KMS-11 (cell line): ENCODE results near the gene PLXDC1.

Experiments
- H2AFZ ChIP-seq: fragments of 200-600 bp; sonication (generic); 2 replicates; pipeline ENCODE4 v1.6.1; 2016; ENCODE audit warnings: antibody characterized with exemption, mixed run types, low read depth
- H3K27ac ChIP-seq: fragments of 200-600 bp; sonication (generic); 2 replicates; pipeline ENCODE4 v1.6.1; 2016; ENCODE audit warnings: mild to moderate bottlenecking, mixed run types
- H3K27me3 ChIP-seq: fragments of 200-600 bp; sonication (generic); 2 replicates; pipeline ENCODE4 v1.6.1; 2017; ENCODE audit warnings: mild to moderate bottlenecking, low read depth, mixed run types, moderate library complexity; ENCODE audit not compliant: insufficient read depth
- H3K36me3 ChIP-seq: fragments of 200-600 bp; sonication (generic); 2 replicates; pipeline ENCODE4 v1.6.1; 2017; ENCODE audit warnings: mild to moderate bottlenecking, mixed run types; ENCODE audit not compliant: insufficient read depth
- H3K4me1 ChIP-seq: fragments of 200-600 bp; sonication (generic); 2 replicates; pipeline ENCODE4 v1.6.1; 2016; ENCODE audit warnings: mild to moderate bottlenecking, low read depth, mixed run types; ENCODE audit not compliant: poor library complexity, severe bottlenecking
- H3K4me2 ChIP-seq: fragments of 200-600 bp; sonication (generic); 2 replicates; pipeline ENCODE4 v1.7.0; 2016; ENCODE audit warnings: mild to moderate bottlenecking, mixed run types
- H3K4me3 ChIP-seq: fragments of 200-600 bp; sonication (generic); IDR thresholded peaks from 2 replicates; pipeline ENCODE4 v1.6.1; 2017; ENCODE audit warnings: low read depth, low read length, mixed read lengths; ENCODE audit not compliant: insufficient read depth
- H3K79me2 ChIP-seq: fragments of 200-600 bp; sonication (generic); 2 replicates; pipeline ENCODE4 v1.6.1; 2016; ENCODE audit warnings: low read depth, mixed run types; ENCODE audit not compliant: insufficient read depth
- H3K9ac ChIP-seq: fragments of 200-600 bp; sonication (generic); 2 replicates; pipeline ENCODE4 v1.6.1; 2016; ENCODE audit warnings: mild to moderate bottlenecking, mixed run types
- H4K20me1 ChIP-seq: fragments of 200-600 bp; sonication (generic); 2 replicates; pipeline ENCODE4 v1.6.1; 2016; ENCODE audit warnings: mild to moderate bottlenecking, mixed run types; ENCODE audit not compliant: insufficient read depth
- TF ChIP-seq, protein P1 (sequence below): fragments of 200-600 bp; sonication (generic); conservative IDR thresholded peaks from 2 replicates; pipeline ENCODE4 v1.6.1; 2017; ENCODE audit warnings: low read depth, mild to moderate bottlenecking, antibody characterized with exemption, low read length, moderate library complexity, mixed read lengths

The PLXDC1 gene

DNA sequence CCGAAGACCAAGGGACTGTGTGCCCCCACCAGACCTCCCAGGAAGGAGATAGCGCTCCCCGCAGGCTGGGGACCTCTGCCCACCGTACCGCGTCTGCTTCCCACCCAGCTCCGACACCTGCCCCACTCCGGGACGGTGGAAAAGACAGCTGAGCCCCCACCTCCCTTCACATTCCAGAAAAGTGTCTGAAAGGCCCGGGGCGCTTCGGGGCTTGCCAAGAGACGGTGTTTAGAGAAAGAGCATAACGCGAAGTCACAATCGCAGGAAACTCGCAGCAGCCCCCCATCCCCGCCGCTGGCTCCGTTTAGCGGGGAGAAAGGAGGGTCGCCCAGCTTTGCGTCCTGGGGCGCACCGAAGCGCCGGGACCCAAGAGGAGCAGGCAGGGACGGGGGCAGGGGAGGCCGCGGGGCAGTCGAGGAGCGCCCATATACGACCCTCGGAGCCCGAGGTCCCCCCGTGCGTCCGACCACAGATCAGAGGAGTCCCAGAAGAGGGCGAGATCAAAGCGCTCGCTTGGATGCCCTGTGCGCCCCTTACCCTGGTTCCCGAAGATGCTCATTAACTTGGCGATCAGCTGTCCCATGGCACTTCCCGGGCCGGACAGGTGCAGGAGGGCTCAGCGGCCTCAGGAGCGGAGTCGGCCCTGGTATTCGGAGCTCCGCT lies 13.9 kb upstream of the PLXDC1 start:
- Histone ChIP-seq H4K20me1 (no peaks in the 10 kb centered on the region), H2AFZ (peak overlapping the region; percentile 89), H3K9ac (peak overlapping the region; percentile 19; the same call in 1 of the 2 replicates), H3K4me3 (no peak overlapping the region), H3K27ac (no peak overlapping the region), H3K36me3 (no peaks in the 10 kb centered on the region), H3K4me1 (peaks cover 21% of the 10 kb centered on the region), H3K27me3 (no peaks in the 10 kb centered on the region), H3K4me2 (peak overlapping the region; percentile 71), H3K79me2 (no peaks in the 10 kb centered on the region)
- TF ChIP-seq, protein P1, sequence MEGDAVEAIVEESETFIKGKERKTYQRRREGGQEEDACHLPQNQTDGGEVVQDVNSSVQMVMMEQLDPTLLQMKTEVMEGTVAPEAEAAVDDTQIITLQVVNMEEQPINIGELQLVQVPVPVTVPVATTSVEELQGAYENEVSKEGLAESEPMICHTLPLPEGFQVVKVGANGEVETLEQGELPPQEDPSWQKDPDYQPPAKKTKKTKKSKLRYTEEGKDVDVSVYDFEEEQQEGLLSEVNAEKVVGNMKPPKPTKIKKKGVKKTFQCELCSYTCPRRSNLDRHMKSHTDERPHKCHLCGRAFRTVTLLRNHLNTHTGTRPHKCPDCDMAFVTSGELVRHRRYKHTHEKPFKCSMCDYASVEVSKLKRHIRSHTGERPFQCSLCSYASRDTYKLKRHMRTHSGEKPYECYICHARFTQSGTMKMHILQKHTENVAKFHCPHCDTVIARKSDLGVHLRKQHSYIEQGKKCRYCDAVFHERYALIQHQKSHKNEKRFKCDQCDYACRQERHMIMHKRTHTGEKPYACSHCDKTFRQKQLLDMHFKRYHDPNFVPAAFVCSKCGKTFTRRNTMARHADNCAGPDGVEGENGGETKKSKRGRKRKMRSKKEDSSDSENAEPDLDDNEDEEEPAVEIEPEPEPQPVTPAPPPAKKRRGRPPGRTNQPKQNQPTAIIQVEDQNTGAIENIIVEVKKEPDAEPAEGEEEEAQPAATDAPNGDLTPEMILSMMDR: no peak

DNA sequence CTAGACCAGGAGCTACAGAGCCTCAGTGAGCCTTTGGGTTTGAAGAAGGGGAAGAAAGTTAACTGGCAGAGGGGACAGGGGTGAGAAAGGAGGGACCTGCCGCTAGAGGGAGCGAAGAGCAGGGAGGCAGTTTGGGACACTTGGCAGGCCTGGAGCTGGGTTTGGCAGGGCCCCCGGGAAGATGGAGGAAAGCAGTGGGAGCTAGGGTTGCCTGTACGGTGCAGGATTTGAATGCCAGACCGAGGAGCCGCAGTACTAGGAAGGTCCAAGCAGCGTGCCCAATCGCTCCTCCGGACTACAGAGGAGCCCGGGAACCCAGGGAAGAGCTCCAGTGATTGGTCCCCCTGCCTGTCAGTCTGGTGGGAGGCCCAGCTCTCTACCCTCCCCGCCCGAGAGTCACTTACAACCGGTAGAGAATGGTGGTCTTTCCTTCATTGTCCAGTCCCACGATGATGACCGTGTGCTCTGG lies 13.3 kb upstream of the PLXDC1 start:
- Histone ChIP-seq H3K36me3 (no peaks in the 10 kb centered on the region), H3K4me2 (peak overlapping the region; percentile 71), H3K4me3 (no peak overlapping the region), H3K79me2 (no peaks in the 10 kb centered on the region), H4K20me1 (no peaks in the 10 kb centered on the region), H3K27ac (no peak overlapping the region), H2AFZ (peak overlapping the region; percentile 89), H3K9ac (peak overlapping the region; percentile 19; the same call in 1 of the 2 replicates), H3K27me3 (no peaks in the 10 kb centered on the region), H3K4me1 (peaks cover 21% of the 10 kb centered on the region)
- TF ChIP-seq, protein P1: peak; percentile 94

DNA sequence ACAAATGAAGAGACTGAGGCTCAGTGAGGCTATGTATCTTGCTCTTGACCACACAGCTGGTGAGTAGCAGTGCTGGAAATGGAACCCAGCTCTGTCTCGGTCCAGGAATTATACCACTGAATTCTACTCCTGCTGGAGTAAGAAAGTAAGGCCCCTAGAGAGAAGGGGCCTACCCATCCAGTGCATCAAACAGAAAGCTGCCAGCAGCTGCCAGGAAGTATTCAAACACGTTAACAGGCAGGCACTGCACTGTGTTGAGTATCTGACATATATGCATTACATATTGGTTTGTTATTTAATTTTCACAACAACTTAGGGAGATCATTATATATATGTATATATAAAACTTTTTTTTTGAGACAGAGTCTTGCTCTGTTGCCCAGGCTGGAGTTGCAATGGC lies 10.5 kb upstream of the PLXDC1 start:
- no peak overlapping the region for H3K27ac ChIP-seq
- H3K36me3 ChIP-seq: no peaks in the 10 kb centered on the region
- no peak overlapping the region for H3K4me3 ChIP-seq
- H3K4me2 ChIP-seq: no peak overlapping the region
- H4K20me1 ChIP-seq: no peaks in the 10 kb centered on the region
- H2AFZ ChIP-seq: no peak overlapping the region
- TF ChIP-seq, protein P1: no peak
- no peak overlapping the region for H3K9ac ChIP-seq
- H3K27me3 ChIP-seq: no peaks in the 10 kb centered on the region
- no peaks in the 10 kb centered on the region for H3K79me2 ChIP-seq
- peaks cover 7% of the 10 kb centered on the region for H3K4me1 ChIP-seq

DNA sequence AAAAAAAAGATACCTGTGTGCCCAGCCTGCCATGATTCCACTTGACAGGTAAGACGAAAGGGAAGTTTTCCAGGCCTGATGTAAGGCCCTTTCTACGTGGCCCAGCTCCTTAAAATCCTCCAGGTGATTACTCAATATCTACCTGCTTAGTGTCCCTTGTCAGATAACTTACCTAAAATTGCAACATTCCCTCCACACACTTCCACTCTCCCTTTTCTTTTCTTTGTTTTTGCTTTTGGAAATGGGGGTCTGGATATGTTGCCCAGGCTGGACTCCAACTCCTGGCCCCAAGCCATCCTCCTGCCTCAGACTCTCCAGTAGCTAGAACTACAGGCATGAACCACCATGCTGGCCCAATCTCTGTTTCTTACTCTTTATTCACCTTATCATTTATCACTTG lies 7.2 kb upstream of the PLXDC1 start:
- H3K79me2 ChIP-seq: no peaks in the 10 kb centered on the region
- no peaks in the 10 kb centered on the region for H4K20me1 ChIP-seq
- no peaks in the 10 kb centered on the region for H3K27me3 ChIP-seq
- H3K9ac ChIP-seq: no peak overlapping the region
- H3K4me2 ChIP-seq: no peak overlapping the region
- no peak overlapping the region for H2AFZ ChIP-seq
- no peak overlapping the region for H3K4me3 ChIP-seq
- TF ChIP-seq, protein P1: no peak
- H3K36me3 ChIP-seq: no peaks in the 10 kb centered on the region
- no peak overlapping the region for H3K27ac ChIP-seq
- H3K4me1 ChIP-seq: peaks cover 4% of the 10 kb centered on the region
